Measurements from ENCODE around the gene PDE10A. TPM values are rescaled to one million over a fixed set of nuclear protein-coding genes. Genes with fewer than 3 reads are reported as not detected.
A peak's percentile ranks its signal among the peaks of the same experiment; 100 is the strongest.

Gene PDE10A
- total RNA-seq, 6 donors from 2014 or later: 0.89 to 4.9 (median 1.4) TPM

DNA sequence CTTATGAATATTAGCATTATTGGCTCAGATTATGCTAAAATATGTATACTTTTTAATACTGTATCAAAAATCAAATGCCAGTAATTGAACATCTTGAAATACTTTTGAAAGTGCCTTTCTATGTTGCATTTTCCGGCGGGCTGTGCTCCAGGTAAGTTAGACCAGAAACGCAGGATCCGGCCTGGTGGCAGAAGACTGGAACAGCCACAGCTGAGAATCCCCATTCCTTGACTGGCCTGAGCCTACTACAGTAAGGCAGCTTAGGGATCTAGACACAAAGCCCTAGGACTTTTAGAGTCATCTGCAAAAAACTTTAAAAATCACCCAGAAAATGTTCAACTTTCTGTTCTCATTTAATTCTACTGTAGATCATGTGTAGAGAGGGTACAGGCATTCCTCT lies 214.8 kb downstream of the PDE10A start:
- DNase-seq: no peak
- H3K36me3 ChIP-seq: no peaks in the 10 kb centered on the region
- TF ChIP-seq POLR2AphosphoS5 (IDR thresholded peaks at IDR 0.05): no peak
- no peak for TF ChIP-seq POLR2A (IDR thresholded peaks at IDR 0.05)
- no peak for TF ChIP-seq CTCF (IDR thresholded peaks at IDR 0.05)
- TF ChIP-seq EP300 (IDR thresholded peaks at IDR 0.05): no peak
- no peaks in the 10 kb centered on the region for H3K9me3 ChIP-seq
- ATAC-seq (ENCODE audit: low FRiP score in 2 of 2): no peak
- no peaks in the 10 kb centered on the region for H3K4me1 ChIP-seq
- H3K27me3 ChIP-seq: no peaks in the 10 kb centered on the region
- H3K4me3 ChIP-seq: no peak overlapping the region
- no peak overlapping the region for H3K27ac ChIP-seq
- WGBS, 2 donors: 93 to 96% methylated on average over 4 of the region's 4 CpGs

DNA sequence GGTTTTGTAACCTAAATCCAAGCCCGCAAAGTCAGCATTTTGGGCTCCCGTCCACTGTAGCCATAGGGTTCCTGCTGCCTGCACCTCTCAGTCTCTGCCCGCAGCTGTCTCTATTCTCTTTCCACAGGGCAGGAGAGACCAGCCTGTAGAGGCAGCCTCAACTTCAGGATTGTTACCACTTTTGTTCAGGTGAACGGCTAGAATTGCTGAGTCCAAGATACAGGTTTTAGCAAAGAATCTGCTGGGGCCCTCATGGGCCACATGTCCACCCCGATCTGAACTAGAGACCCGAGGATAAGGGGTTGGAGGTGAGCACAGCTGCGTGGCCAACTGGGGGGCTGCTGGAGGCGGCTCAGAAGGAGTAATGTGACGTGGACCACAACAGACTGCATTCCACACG lies 215.9 kb downstream of the PDE10A start:
- no peak overlapping the region for H3K4me3 ChIP-seq
- TF ChIP-seq POLR2AphosphoS5 (IDR thresholded peaks at IDR 0.05) (no peak), CTCF (IDR thresholded peaks at IDR 0.05) (no peak), EP300 (IDR thresholded peaks at IDR 0.05) (no peak), POLR2A (IDR thresholded peaks at IDR 0.05) (no peak)
- H3K27me3 ChIP-seq: no peaks in the 10 kb centered on the region
- no peak for ATAC-seq (ENCODE audit: low FRiP score in 2 of 2)
- WGBS, 2 donors: 83 to 91% methylated on average over 10 of the region's 10 CpGs
- DNase-seq: peak in 1 of 2 donors; percentile 22
- no peaks in the 10 kb centered on the region for H3K36me3 ChIP-seq
- H3K9me3 ChIP-seq: no peaks in the 10 kb centered on the region
- H3K27ac ChIP-seq: no peak overlapping the region
- no peaks in the 10 kb centered on the region for H3K4me1 ChIP-seq

- TF ChIP-seq POLR2AphosphoS5 (IDR thresholded peaks at IDR 0.05): no peak
- no peak for TF ChIP-seq POLR2A (IDR thresholded peaks at IDR 0.05)
- TF ChIP-seq CTCF (IDR thresholded peaks at IDR 0.05): no peak
- TF ChIP-seq EP300 (IDR thresholded peaks at IDR 0.05): no peak
- Histone ChIP-seq H3K4me1 (no peaks in the 10 kb centered on the region), H3K9me3 (no peaks in the 10 kb centered on the region), H3K27ac (no peak overlapping the region), H3K4me3 (no peak overlapping the region), H3K27me3 (no peaks in the 10 kb centered on the region), H3K36me3 (no peaks in the 10 kb centered on the region)
- ATAC-seq (ENCODE audit: low FRiP score in 2 of 2) (no peak), DNase-seq (no peak)
These were observed 216.7 kb downstream of the PDE10A start for GRCh38 chr6:165446331-165446730.

DNA sequence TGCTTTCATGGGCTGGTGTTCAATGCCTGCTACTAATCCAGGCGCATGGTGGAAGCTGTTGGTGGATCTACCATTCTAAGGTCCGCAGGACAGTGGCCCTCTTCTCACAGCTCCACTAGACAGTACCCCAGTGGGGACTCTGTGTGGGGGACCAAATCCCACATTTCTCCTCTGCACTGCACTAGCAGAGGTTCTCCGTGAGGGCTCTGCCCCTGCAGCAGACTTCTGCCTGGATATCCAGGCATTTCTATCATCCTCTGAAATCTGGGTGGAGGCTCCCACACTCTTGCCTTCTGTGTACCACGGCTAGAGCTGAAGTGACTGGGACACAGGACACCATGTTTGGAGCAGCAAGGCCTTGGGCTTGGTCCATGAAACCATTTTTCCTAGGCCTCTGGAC lies 219.6 kb downstream of the PDE10A start:
- 94 to 100% methylated on average over 1 to 4 of the region's 4 CpGs for WGBS, 2 donors
- Histone ChIP-seq H3K36me3 (no peaks in the 10 kb centered on the region), H3K27ac (no peak overlapping the region), H3K9me3 (no peaks in the 10 kb centered on the region), H3K27me3 (no peaks in the 10 kb centered on the region), H3K4me3 (no peak overlapping the region), H3K4me1 (no peaks in the 10 kb centered on the region)
- DNase-seq (no peak), ATAC-seq (ENCODE audit: low FRiP score in 2 of 2) (no peak)
- TF ChIP-seq CTCF (IDR thresholded peaks at IDR 0.05) (no peak), POLR2A (IDR thresholded peaks at IDR 0.05) (no peak), POLR2AphosphoS5 (IDR thresholded peaks at IDR 0.05) (no peak), EP300 (IDR thresholded peaks at IDR 0.05) (no peak)

DNA sequence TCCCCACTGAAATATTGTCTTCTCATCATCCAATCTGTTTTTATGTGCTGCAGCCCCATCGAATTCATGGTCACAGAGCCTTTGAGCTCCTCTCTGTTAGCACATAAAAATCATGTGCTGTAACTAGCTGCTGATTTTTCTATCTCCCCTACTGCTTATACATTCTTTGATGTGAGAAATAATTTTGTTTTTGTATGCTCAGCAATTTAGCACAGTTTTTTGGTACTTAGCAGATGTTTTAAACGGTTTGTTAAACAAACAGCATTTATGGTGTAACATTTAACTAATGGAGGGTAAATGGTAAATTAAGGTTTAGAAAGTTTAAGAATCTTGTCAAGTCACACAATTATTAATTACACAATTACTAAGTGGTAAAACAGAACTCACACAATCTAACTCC lies 221.9 kb downstream of the PDE10A start:
- no peak for DNase-seq
- no peaks in the 10 kb centered on the region for H3K4me1 ChIP-seq
- H3K4me3 ChIP-seq: no peak overlapping the region
- H3K36me3 ChIP-seq: no peaks in the 10 kb centered on the region
- TF ChIP-seq CTCF (IDR thresholded peaks at IDR 0.05) (no peak), EP300 (IDR thresholded peaks at IDR 0.05) (no peak), POLR2AphosphoS5 (IDR thresholded peaks at IDR 0.05) (no peak), POLR2A (IDR thresholded peaks at IDR 0.05) (no peak)
- H3K27me3 ChIP-seq: no peaks in the 10 kb centered on the region
- WGBS, 2 donors: 82 to 83% methylated on average over 2 of the region's 2 CpGs
- no peak overlapping the region for H3K27ac ChIP-seq
- H3K9me3 ChIP-seq: no peaks in the 10 kb centered on the region
- no peak for ATAC-seq (ENCODE audit: low FRiP score in 2 of 2)
